Upper lobe of left lung (tissue), 4 donors: ENCODE data around the gene PLEKHG4B.

Experiments used
- EP300 ChIP-seq, 4 donors: sonication (generic); formaldehyde crosslinking; IDR thresholded peaks; one replicate each; pipeline ENCODE4 v1.5.1; 2017; ENCODE audit warnings: antibody characterized with exemption in 4 of 4, control low read depth in 2 of 4
- POLR2A ChIP-seq, 4 donors: fragments of 450-650 bp; IDR thresholded peaks; one replicate each; pipeline ENCODE4 v1.5.1; 2016 to 2017; ENCODE audit warnings: antibody characterized with exemption in 4 of 4, mild to moderate bottlenecking in 2 of 4
- POLR2AphosphoS5 ChIP-seq, 2 donors: sonication (generic); formaldehyde crosslinking; IDR thresholded peaks; one replicate each; pipeline ENCODE4 v1.5.1; 2017; ENCODE audit warnings: antibody characterized with exemption in 2 of 2
- TF ChIP-seq, protein P1 (sequence below), 6 experiments: fragments of 450-650 bp in 4 of 6; fragments of 200-600 bp in 2 of 6; sonication (generic) in 2 of 6; IDR thresholded peaks; one replicate each; pipeline ENCODE4 v1.5.1; 2016 to 2019; ENCODE audit warnings: antibody characterized with exemption in 6 of 6

DNA sequence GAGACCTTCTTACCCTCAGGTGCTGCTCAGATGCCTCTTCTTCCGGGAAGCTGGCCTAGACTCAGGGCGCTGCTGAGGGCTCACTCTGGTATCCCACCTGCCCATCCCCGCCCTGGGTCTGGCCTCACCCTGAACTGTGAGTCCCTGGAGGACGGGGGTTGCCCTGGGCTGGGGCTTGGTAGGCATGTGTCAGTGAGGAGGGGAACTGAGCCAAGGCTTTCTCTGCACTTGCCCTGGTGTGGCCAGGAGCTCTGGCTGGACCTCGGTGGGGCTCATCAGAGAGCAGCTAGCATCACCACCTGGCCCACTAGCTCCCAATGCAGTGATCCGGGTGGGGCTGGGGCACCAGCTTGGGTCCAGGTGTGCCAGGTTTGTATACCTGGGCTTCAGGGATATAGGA lies 15.6 kb downstream of the PLEKHG4B start:
- TF ChIP-seq POLR2A (IDR thresholded peaks at IDR 0.05) (no peak), POLR2AphosphoS5 (IDR thresholded peaks at IDR 0.05) (no peak), EP300 (IDR thresholded peaks at IDR 0.05) (no peak)
- TF ChIP-seq, protein P1, sequence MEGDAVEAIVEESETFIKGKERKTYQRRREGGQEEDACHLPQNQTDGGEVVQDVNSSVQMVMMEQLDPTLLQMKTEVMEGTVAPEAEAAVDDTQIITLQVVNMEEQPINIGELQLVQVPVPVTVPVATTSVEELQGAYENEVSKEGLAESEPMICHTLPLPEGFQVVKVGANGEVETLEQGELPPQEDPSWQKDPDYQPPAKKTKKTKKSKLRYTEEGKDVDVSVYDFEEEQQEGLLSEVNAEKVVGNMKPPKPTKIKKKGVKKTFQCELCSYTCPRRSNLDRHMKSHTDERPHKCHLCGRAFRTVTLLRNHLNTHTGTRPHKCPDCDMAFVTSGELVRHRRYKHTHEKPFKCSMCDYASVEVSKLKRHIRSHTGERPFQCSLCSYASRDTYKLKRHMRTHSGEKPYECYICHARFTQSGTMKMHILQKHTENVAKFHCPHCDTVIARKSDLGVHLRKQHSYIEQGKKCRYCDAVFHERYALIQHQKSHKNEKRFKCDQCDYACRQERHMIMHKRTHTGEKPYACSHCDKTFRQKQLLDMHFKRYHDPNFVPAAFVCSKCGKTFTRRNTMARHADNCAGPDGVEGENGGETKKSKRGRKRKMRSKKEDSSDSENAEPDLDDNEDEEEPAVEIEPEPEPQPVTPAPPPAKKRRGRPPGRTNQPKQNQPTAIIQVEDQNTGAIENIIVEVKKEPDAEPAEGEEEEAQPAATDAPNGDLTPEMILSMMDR (IDR thresholded peaks at IDR 0.05) = no peak
